Measurements from ENCODE around the gene KRTAP1-3.

DNA sequence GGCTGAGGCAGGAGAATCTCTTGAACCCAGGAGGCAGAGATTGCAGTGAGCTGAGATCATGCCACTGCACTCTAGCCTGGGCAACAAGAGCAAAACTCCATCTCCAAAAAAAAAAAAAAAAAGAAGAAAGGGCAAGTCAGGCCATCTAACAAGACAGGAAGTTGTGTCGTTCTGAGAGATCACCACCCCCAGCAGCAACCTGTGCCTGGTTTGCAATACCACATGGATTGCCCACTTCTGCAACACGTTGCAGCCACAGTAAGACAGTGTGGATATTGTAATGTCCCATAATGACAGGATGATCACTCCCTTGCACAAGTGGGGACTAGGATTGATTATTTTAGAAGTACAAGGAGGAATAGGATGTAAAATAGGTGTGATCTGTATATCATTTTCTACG is 34.4 kb upstream of the KRTAP1-3 start:
- TF ChIP-seq, protein P1, sequence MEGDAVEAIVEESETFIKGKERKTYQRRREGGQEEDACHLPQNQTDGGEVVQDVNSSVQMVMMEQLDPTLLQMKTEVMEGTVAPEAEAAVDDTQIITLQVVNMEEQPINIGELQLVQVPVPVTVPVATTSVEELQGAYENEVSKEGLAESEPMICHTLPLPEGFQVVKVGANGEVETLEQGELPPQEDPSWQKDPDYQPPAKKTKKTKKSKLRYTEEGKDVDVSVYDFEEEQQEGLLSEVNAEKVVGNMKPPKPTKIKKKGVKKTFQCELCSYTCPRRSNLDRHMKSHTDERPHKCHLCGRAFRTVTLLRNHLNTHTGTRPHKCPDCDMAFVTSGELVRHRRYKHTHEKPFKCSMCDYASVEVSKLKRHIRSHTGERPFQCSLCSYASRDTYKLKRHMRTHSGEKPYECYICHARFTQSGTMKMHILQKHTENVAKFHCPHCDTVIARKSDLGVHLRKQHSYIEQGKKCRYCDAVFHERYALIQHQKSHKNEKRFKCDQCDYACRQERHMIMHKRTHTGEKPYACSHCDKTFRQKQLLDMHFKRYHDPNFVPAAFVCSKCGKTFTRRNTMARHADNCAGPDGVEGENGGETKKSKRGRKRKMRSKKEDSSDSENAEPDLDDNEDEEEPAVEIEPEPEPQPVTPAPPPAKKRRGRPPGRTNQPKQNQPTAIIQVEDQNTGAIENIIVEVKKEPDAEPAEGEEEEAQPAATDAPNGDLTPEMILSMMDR (IDR thresholded peaks at IDR 0.05) = no peak
- TF ChIP-seq POLR2A (IDR thresholded peaks at IDR 0.05) = no peak

All from esophagus squamous epithelium (tissue), 4 donors.